ENCODE measurements around the gene MYO1C.
"Not testable (repeated sequence)": the region's sequence is repeated elsewhere in the genome, so short reads cannot be mapped to it uniquely, and the experiment has no call there.

Gene MYO1C

DNA sequence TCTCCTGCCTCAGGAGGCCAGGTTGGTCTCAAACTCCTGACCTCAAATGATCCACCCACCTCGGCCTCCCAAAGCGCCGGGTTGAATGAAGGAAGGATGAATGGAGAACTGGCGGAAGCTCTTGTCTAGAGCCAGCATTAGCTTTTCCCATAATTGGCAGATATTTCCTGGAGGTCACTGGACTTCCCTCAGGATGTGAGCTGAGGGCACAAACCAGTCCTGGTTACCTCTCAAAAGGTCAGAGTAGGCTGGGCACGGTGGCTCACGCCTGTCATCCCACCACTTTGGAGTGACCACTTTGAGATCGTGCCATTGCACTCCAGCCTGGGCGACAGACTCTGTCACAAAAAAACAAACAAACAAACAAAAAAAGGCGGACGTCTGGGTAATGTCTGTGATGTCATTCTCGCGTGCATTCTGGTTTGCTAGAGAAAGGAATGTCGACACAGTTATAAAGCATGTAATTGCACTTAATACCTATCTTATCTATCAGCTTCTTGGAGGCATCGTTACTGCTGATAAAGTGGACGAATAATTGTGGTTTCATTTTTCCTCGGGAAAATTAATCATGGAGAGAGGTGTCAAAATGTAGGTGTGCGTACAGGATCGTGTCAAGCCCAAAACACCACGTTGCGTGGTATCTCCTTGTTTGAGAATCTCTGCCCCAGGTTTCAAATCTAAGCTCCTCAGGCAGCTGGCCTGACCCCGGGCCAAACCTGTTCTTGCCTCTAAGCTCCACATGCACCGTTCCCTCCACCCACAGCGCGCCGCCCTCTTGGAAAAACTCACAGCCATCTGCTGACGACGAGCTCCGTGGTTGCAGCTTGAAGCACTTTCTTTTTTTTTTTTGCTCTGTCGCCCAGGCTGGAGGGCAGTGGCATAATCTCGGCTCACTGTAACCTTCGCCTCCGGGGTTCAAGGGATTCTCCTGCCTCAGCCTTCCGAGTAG is 30.0 kb downstream of the MYO1C start:
- no peak for DNase-seq (ENCODE audit: low read depth)

DNA sequence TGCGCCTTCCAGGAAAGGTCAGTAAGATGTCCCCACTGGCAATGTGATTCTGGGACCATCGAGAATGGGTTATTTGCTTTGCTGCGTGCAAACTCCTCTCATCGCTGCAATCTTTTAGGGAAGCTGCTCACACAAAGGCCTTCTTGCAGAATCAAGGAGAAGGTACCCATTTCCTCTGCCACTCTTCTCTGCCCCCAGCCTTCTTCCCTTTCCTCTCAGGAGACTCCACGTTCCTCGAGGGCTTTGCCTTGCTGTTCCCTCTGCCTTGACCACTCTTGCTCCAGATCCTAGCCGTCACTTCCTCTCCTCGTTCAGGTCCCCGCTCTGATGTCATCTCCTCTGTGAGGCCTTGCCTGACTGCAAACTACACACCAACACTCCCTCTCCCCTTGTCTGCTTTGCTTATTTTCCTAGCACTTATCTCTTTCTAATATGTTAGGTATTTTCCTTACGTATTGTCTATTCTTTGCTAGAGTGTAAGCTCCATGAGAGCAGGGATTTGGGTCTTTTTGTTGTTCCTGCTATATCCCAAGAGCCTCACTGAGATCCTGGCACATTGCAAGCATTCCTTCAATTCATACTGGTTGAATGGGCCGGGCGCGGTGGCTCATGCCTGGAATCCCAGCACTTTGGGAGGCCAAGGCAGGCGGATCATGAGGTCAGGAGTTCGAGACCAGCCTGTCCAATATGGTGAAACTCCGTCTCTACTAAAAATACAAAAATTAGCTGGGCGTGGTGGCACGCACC is 31.1 kb downstream of the MYO1C start:
- no peak for DNase-seq (ENCODE audit: low read depth)

DNA sequence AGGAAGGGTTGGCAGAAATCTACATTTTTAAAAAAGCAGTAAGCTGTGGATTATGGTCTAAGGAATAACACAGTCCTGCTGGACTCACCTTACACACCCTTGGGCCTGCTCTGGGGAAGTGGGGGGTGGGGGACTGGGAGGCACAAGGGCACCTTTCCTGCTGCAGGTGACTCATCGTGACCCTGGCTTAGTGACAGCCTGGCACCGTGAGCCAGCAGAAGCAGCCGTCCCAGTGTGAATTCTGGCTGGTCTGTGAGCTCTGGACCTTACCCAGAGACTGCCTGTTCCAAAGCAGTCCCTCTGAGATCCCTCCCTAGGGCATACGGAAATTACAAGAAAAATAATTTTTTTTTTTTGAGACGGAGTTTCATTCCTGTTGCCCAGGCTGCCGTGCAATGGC is 32.3 kb downstream of the MYO1C start:
- DNase-seq (ENCODE audit: low read depth): no peak

DNA sequence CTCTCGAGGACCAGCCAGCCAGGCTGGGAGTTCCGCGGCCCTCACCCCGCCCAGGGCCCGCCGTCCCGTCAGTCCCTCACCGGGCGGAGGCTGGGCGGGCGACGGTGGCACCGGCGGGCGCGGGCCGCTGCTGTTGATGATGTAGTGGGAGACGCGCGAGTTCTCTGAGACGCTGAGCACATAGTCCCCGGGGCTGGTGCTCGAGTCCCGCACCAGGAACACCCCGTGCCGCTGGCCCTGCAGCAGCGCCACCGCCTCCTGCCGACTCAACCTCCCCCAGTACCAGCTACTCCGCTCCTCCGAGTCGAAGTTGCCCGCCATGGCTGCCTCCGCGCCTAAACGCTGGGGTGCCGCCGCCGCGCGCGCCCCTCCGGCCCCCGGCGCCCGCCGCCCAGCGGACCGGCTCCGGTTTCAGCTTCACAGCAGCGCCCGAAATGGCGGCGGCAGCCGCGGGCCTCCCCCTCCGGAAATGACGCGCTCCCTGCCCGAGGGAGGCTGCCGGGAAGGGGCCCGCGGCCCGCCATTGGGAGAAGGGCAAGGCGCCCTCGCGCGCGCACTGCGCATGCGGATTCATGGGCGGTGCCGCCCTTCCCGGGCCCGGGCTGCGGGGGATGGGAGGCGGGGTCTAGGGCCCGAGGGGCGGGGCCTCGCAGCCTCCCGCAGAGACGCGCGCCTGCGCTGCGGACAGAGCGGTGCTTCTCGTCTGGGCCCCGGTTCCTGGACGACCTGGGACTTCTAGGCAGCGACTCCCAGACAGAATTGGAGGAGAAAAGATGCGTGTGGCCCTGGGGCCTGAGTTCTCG is 36.5 kb downstream of the MYO1C start, which contains the start of gene CRK:
CRK (minus strand) TSS at position 436 of the 803 bp plus-strand sequence; CDS start at position 321, 115 bp downstream.
- DNase-seq (ENCODE audit: low read depth): peak; percentile 98

DNA sequence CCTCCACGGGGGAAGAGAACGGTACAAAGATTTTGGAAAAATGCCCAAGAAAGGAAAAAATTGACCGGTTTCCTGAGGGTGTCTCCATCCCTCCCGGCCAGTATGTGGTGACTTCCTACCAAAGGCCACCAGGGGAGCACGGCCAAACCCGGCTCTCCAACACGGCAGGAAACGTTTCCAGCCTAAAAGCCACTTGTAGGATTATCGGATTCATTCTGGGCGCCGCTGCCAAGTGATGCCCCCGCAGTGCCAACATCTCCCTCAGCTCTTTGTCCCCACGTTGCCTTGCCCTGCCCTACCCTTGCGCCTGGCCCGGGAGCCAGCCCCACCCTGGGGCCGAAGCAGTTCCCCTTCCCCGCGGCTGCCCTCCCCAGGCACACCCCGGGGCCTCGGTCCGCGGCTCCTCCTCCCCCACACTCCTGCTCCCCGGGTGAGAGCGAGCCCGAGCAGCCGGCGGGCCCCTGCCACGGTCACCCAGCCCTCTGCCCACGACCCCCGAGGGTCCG is 37.1 kb downstream of the MYO1C start:
- peak; percentile 7 for DNase-seq (ENCODE audit: low read depth)

DNA sequence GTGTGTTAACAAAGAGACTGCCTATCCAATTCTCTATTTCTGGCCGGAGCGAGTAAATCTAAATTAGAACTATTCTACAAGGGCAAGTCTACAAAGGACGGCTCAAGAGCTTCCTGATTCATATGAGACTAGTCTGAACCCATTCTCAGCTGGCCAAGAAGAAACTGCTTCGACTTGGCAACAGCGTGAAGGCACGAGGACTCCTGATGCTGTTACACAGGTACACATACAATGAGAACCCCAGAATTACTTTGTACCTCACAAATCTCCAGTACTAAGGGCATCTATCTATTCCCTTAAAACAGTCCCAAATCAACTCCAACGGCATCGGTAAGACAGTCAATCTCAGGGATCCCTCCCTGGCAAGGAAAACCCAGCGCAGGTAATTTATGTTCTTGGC is 37.9 kb downstream of the MYO1C start:
- DNase-seq (ENCODE audit: low read depth): no peak

DNA sequence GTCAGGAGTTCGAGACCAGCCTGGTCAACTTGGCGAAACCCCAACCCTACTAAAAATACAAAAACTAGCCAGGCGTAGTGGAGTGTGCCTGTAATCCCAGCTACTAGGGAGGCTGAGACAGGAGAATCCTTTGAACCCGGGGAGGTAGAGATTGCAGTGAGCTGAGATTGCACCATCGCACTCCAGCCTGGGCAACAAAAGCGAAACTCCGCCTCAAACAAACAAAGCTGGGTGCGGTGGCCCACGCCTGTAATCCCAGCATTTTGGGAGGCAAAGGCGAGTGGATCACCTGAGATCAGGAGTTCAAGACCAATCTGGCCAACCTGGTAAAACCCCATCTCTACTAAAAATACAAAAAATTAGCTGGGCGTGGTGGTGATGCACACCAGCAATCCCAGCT is 38.8 kb downstream of the MYO1C start:
- not testable (repeated sequence) for DNase-seq (ENCODE audit: low read depth)

DNA sequence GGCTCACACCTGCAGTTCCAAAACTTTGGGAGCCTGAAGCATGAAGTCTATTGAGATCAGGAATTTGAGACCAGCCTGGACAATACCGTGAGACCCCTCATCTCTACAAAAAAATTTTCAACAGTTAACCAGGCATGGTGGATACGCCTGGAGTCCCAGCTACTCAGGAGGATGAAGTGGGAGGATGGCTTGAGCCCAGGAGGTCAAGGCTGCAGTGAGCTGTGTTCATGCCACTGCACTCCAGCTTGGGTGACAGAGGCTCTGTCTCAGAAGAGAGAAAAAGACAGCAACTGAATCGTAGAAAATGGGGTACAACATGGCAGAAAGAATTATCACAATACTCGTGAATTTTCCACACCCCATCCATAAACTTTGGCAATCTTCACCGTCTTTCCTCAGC is 39.6 kb downstream of the MYO1C start:
- DNase-seq (ENCODE audit: low read depth): no peak

DNA sequence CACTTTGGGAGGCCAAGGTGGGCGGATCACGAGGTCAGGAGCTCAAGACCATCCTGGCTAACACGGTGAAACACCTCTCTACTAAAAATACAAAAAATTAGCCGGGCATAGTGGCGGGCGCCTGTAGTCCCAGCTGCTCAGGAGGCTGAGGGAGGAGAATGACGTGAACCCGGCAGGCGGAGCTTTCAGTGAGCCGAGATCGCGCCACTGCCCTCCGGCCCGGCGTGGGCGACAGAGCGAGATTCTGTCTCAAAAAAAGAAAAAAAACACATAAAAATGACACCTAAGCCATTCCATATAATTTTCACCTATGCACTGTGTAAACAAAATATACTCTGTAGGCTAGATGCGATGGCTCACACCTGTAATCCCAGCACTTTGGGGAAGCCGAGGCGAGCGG is 42.2 kb downstream of the MYO1C start:
- DNase-seq (ENCODE audit: low read depth): not testable (repeated sequence)

DNA sequence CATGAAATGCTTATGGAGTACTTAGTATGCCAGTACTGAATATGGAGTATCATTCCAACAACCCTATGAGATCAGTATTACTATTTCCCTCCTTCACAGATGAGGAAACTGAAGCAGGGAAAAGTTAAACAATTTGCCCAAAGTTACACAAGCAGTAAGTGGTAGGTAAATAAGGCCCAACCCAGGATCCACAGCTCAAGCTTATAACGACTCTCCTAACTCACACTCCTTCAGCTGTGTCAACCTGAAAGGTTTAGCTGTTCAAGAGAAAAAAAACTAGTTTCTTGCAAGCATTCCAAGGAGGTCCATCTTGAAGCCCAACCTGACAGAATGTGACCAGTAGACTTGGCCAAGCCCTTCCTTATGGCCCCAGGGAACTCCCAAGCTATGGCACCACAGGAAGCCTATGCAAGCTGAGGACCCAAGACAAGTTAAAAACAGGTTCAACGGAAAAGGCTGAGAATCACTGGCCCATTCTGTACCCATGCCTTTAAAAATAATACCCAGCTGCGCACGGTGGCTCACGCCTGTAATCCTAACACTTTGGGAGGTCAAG is 43.0 kb downstream of the MYO1C start:
- no peak for DNase-seq (ENCODE audit: low read depth)

DNA sequence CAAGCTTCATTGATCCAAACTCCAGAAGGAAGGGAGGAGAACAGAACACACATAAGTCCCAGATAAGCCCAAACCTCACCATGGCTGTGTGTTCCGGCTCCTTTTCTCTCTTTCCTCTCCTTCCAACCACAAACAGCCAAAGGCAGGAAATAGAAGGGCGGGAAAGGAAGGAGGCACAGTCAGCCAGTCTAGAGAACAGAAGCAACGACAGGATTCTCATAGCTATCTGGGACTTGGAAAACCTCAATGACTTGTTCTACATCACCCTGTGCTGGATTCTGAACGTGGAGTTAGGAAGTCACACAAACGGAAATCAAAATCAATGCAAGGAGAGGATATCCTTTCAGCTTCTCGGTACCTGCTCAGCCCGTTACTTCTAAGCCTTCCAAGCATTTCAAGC is 45.4 kb downstream of the MYO1C start:
- DNase-seq (ENCODE audit: low read depth): no peak

DNA sequence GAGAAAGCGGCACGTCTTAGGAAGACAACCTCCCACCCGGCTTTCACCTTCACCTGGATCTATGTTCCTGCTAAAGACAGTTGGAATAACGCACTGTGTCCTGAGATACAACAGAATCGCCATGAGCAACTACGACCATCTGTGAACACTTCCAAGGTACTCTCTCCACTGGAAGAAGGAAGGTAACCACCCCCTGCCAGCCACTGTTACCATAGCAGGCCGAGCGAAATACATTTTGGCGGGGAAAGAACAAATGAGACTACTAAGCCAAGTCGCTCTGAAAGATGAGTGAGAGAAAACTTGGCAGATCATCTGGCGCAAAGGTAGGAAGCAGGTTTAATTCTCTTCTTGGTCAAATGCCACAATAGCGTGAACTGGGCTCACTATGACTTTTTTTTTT is 46.3 kb downstream of the MYO1C start:
- no peak for DNase-seq (ENCODE audit: low read depth)

DNA sequence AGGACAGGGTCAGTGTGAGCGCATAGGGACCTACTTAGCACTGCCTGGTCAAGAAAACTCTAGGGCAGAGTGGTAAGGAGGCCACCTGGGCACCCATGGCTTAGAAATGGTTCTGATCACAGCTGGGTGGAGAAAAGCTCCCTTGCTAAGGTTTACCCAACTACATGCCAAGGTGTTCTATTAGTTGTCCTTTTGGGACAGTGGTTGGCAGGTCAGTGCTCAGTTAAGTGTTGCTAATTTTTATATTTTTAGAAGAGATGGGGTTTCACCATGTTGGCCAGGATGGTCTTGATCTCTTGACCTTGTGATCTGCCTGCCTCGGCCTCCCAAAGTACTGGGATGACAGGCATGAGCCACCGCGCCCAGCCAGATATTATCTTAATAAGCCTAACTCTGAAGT is 46.8 kb downstream of the MYO1C start:
- DNase-seq (ENCODE audit: low read depth): not testable (repeated sequence)

DNA sequence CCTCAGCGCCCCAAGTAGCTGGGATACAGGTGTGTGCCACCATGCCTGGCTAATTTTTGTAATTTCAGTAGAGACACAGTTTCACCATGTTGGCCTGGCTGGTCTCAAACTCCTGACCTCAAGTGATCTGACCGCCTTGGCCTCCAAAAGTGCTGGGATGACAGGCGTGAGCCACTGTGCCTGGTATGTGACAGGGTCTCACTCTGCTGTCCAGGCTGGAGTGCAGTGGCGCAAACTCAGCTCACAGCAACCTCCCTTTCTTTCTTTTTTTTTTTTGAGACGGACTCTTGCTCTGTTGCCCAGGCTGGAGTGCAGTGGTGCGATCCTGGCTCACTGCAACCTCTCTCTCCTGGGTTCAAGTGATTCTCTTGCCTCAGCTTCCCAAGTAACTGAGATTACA is 49.8 kb downstream of the MYO1C start:
- not testable (repeated sequence) for DNase-seq (ENCODE audit: low read depth)

DNA sequence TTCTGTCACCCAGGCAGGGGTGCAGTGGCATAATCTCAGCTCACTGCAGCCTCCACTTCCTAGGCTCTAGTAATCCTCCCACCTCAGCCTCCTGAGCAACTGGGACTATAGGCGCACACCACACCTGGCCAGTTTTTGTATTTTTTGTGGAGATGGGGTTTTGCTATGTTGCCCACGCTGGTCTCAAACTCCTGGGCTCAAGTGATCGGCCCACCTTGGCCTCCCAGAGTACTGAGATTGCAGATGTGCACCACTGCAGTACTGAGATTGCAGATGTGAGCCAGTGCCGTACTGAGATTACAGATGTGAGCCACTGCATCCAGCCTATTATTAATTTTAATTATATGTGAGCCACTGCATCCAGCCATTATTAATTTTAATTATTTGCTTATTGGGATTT is 50.3 kb downstream of the MYO1C start:
- DNase-seq (ENCODE audit: low read depth): no peak

DNA sequence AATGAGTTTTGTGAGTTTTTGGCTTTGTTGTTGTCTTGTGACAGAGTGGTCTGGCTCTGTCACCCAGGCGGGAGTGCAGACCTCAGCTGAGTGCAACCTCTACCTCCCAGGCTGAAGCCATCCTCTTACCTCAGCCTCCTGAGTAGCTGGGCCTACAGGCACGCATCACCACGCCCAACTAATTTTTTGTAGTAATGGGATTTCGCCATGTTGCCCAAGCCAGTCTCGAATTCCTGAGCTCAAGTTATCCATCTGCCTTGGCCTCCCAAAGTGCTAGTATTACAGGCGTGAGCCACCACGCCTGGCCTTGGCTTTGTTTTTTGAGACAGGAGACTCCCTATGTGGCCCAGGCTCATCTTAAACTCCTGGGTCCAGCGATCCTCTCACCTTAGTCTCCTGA is 51.6 kb downstream of the MYO1C start:
- DNase-seq (ENCODE audit: low read depth): no peak

DNA sequence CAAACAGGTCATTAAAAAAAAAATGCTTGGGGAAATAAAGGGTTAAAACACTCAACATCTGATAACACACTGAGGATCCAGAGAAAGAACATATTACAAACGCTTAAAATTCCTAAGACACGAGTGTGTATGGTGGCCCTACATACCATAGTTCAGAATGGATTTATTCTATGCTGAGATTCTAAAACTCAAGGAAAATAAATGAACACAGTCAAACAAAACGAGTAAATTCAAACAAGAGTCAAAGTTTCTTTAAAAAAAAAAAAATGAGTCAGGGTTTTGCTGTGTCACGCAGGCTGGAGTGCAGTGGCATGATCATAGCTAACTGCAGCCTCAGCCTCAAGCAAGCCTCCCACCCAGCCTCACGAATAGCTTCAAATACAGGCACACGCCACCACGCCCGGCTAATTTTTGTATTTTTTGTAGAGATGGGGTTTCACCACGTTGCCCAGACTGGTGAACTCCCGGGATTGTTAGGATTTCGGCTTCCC is 53.8 kb downstream of the MYO1C start:
- no peak for DNase-seq (ENCODE audit: low read depth)

DNA sequence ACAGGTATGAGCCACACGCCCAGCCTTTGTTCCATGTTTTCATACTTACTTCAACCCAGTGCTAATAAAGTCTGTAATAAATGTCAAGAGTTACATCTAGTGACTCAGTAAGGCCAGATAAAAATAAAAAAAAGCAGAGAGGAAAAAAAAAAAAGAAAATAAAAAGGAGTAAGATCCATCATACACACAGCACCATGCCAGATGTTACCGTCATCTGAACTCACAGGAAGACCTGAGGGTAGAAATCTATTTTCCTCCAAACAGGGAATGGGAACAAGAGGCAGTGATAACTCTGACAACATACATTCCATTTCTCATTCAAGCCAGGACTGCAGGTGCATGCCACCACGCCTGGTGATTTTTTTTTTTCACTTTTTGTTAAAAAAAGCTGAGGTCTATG is 57.2 kb downstream of the MYO1C start:
- DNase-seq (ENCODE audit: low read depth): no peak

DNA sequence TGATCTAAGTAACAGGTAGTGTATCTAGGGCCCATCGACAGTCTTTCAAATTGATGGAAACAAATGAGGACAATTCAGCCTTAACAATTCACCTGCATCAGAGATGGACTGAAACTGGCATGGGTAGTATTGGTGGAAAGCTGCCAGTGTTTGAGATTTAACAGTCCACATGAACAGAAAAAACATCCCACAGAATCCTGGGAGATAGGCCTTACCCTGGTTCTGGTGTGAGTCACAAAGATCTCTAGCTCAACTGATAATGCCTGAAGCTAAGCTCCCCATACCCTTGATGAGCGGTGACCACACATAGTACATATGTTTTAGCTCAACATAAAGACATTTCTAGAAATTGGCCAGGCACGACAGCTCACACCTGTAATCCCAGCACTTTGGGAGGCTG is 58.3 kb downstream of the MYO1C start:
- no peak for DNase-seq (ENCODE audit: low read depth)

DNA sequence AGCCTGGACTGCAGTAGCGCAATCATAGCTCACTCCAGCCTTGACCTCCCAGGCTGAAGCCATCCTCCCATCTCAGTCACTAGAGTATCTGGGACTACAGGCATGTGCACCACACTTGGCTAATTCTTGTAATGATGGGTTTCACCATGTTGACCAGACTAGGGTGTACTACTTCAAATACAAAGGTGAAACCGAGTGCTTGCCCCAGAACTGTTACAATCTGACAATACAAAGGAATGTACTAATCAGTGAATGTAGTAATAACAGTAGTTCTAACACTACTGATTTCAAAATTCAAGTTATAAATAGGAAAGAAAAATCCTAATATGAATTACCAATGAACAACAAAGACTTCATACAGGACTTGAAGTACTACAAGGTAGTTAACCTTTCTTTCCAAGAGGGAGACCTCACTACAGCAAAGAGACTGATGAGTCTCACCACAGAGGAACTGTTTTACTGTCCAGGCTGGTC is 60.8 kb downstream of the MYO1C start:
- no peak for DNase-seq (ENCODE audit: low read depth)

DNA sequence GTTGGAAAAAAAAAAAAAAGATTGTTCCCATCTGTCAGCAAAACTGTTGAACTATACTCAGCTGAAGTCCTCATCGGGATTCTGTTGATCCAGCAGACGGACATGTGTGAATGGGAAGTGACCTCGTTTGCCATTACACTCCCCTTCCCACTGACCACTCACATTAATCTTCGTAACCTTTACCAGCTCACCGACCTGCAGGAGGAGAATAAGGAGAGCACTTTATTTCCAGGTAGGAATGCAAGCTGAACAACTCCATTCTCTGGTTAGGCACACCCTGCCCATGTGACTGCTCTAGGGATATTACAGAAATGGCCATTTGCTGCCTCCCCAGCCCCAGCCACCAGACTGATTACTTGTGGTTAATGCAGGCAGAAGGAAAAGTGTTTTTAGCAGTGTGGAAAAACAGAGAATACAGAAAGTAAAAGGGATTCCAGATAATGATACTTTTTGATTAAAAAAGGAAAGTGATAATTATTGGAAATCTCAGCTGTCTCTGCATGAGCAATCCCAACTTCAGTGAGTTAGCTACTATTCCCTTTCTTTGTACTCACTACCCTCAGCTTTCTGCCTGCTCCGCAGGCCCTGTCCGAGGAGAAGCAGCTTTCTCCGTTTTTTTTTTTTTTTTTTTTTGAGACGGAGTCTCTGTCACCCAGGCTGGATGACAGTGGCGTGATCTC is 68.9 kb downstream of the MYO1C start:
- no peak for DNase-seq (ENCODE audit: low read depth)
